ENCODE measurements around the gene KHSRP.
A peak's percentile ranks its signal among the peaks of the same experiment; 100 is the strongest.

The KHSRP gene, protein sequence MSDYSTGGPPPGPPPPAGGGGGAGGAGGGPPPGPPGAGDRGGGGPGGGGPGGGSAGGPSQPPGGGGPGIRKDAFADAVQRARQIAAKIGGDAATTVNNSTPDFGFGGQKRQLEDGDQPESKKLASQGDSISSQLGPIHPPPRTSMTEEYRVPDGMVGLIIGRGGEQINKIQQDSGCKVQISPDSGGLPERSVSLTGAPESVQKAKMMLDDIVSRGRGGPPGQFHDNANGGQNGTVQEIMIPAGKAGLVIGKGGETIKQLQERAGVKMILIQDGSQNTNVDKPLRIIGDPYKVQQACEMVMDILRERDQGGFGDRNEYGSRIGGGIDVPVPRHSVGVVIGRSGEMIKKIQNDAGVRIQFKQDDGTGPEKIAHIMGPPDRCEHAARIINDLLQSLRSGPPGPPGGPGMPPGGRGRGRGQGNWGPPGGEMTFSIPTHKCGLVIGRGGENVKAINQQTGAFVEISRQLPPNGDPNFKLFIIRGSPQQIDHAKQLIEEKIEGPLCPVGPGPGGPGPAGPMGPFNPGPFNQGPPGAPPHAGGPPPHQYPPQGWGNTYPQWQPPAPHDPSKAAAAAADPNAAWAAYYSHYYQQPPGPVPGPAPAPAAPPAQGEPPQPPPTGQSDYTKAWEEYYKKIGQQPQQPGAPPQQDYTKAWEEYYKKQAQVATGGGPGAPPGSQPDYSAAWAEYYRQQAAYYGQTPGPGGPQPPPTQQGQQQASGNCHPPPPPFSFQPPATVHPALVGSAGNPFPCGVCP

DNA sequence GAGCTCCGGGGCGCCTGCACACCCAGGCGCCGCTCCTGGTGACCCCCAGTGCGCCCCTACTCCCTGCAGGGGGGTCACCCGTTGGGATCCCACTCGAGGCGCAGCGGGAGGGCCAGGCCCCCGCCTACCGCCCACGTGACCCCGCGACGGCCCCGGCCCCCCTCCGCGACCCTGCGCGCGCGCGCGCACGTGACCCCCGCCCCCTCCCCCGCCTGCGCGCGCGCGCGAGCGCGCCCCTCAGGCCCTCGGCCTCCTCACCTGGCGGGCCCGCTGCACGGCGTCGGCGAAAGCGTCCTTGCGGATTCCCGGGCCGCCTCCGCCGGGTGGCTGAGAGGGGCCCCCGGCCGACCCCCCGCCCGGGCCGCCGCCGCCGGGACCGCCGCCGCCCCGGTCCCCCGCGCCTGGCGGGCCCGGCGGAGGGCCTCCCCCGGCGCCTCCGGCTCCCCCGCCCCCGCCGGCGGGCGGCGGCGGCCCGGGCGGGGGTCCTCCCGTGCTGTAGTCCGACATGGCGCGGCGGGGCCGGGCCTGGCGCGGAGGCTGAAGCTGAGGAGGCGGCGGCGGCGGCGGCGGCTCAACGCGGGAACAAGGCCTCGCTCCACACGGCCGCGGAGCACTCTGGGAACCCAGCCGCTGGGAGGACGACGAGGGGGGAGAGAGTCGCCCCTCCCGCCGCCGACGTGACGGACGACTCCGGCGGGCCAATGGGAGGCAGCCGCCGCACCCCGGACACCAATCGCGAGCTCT lies at the start of gene KHSRP:
Gene KHSRP (minus strand): TSS at position 617 of the 744 bp plus-strand sequence. CDS start 110 bp downstream, at position 507.
- DNase-seq = peak; percentile 52

DNA sequence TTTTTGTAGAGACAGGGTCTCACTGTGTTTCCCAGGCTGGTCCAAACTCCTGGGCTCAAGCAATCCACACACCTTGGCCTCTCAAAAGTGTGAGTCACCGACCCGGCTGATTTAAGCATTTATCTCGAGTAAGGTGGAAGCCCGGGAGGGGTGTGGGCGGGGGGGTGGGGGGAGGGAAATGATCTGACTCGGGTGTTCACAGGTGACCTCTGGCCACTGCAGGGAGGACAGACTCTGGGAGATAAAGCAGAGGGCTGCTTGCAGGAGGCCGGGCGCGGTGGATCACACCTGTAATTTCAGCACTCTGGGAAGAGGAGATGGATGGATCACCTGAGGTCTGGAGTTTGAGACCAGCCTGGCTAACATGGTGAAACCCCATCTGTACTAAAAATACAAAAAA lies 49.0 kb upstream of the KHSRP start:
- DNase-seq = no peak

DNA sequence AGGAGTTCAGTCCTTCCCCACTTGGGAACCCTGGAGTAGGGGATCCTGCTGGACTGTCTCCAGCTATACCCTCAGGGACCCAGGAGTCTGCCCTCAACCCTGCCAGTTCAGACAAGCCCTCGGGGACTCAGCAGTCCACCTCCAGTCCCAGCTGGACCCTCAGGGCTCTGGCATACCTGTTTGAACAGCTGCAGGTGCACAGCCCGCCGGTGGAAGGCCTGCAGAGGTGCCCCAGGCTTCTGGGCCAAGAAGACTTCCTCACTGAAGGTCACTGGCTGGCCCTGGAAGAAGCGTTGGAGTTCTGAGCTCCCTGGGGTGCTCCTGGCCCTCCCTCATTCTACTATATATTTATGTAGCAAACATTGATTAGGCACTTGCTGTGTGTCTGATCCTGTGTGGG lies 48.1 kb upstream of the KHSRP start:
- DNase-seq = no peak

DNA sequence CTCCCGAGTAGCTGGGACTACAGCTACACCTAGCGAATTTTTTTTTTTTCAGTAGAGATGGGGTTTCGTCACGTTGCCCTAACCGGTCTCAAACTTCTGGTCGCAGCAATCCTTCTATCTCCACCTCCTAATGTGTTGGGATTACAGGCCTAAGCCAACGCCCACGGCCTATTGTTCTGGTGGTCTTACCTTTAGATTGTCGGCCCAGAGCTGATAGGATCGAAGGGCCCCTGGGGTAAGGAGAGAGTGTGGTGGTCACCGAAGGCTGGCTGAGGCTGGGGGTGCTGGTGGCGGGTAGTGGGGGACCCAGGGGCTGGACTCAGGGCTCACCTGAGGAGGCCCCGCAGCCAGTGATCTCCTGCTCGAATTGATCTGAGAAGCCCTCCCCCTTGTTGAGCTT lies 46.5 kb upstream of the KHSRP start:
- DNase-seq = no peak

DNA sequence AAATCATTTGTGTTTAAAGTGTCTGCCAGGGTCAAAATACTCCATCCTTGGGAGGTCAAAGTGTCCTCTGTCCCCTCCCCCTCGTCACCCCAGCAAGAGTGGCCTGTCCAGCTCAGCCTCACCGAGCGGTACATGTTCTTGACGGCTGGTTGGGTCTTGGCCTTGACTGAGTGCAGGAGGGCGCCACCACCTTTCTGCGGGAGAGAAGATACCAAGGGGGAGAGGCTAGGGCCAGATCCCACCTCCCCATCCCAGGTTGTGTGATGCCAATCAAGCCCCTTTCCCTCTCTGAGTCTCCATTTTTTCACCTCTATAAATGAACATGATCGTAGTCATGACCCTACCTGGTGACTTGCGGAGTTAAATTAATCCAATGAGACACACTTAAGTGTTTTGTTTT lies 45.6 kb upstream of the KHSRP start:
- DNase-seq = no peak

DNA sequence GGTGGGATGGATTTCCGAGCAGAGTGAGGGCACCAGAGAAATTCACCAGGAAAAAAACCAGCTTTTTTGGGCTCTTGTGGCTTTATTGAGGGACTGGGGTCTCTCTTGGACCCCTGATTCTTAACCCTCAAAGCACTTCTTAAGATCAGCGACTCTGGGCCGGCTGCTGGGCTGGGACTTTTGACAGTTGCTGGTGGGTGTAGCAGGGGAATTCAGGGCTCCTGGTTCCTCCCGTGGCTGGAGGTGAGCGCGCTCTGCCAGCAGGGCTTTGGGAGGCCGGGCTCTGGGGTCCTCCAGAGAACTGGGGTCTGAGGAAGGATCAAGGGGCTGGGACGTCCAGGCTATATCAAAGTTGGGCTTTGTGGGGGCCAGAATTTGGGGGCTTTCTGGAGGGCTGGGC lies 42.8 kb upstream of the KHSRP start:
- no peak for DNase-seq

DNA sequence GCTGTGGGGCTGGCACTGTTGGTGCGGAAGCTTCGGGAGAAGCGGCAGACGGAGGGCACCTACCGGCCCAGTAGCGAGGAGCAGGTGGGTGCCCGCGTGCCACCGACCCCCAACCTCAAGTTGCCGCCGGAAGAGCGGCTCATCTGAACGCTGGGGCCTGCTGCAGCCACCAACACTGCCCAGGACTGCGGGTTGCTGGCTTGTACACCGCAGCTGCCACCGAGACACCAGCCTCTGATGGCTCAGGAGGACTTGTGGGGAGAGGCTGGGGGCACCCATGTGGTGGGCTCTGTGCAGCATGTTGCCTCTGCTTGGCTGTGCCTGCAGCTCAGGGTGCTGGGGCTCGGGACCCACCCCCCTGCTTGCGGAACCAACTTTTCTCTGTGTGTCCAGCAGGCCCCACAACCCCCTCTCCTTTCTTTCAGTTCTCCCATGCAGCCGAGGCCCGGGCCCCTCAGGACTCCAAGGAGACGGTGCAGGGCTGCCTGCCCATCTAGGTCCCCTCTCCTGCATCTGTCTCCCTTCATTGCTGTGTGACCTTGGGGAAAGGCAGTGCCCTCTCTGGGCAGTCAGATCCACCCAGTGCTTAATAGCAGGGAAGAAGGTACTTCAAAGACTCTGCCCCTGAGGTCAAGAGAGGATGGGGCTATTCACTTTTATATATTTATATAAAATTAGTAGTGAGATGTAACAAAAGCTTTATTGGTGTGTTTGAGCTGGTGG lies 42.1 kb upstream of the KHSRP start:
- DNase-seq = no peak

DNA sequence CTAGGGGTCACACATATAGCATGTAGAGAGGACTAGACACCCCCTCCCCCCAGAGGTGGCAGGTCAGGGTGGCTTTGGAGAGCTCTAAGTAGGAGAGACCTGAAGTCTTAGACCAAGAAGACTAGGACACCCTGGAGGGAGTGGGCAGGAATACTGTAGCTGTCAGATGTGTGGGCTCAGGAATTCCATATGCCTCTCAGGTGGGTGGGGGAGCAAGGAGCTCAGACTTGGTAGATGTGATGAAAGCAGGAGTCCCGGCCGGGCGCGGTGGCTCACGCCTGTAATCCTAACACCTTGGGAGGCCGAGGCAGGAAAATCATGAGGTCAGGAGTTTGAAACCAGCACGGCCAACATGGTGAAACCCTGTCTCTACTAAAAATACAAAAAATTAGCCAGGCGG lies 41.1 kb upstream of the KHSRP start:
- no peak for DNase-seq

DNA sequence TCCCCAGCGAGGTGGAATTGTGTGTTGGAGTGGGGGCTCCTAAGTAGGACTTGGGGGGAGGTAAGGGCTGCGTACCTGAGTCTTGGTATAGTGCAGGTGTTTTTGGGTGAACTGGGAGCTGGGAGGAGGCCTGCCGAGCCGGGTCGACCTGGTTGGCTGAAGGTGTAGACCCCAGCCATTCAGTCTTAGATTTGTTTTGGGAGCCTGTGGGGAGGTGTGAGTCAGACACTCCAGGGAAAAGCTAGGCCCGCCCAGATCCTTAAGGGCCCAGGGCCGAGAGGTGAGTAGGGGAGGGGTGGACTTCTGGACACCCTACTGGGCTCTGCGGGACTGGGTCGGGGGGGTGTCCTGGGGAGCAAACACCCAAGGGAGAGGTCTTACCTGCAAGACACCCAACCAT lies 40.4 kb upstream of the KHSRP start:
- DNase-seq = no peak

DNA sequence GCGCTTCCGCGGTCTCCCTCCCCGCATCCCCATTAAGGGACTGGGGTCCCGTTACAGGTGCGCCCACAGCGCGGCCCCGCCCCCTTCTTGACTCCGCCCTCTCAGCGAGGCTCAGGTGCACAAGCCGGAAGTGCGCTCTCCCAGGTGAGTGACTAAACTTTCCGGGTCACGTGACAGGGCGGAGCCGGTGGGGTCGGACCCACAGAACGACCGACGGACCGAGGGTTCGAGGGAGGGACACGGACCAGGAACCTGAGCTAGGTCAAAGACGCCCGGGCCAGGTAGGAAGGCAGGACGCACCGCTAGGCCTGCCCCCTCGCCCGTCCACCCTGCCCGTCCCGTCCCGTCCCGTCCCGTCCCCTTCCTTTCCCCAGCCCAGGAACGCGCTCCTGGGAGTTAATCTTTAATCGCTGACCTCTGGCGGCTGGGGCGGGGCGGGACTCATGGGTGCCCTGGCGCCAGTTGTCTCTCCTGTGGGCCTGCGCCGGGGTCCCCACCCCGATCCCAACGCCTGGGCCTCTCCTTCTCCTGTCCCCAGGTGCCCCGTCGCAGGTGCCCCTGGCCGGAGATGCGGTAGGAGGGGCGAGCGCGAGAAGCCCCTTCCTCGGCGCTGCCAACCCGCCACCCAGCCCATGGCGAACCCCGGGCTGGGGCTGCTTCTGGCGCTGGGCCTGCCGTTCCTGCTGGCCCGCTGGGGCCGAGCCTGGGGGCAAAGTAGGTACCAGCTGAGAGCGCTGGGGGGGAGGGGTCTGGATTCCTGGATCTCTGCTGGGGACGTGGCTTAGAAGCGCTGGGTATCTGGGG lies 39.7 kb upstream of the KHSRP start, which contains the start of gene CRB3:
Gene CRB3 (plus strand): TSS at position 202 of the 804 bp plus-strand sequence. CDS start 431 bp downstream, at position 633.
- DNase-seq = peak; percentile 58

DNA sequence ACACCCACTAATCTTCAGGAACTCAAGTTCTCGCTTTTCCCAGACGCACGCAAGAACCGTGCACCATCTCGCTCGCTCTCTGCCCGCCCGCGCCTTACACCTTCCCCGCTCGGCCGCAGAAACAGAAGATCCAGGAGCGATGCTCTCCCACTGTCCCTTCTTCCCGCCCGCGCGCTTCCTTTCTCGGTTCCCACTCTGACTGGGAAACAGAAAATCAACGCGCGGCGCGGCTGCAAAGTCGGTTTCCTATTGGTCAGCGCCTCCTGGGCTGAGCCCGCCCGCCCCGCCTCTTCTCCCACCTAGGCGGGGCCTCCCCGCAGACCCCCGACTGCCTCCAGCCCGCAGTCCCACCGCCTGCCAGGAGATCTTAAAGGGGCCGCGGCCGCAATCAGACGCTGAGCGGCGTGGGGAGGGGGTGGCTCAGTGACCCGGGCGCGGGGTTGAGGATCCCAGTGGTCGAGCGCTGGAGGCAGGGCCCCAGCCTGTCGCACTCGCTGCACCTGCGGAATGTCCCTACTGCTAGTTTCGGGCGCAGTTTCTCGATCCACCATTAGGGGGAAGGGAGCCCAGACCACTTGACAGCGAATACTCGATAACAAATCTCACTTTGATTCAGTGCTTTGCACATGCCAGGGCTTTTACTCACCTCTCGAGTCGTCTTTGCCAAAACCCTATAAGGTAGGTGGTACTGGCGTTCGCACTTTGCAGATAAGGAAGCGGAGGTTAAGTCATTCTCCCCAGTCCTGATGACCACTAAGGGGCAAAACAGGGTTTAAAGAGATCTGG lies 35.7 kb upstream of the KHSRP start:
- peak; percentile 98 for DNase-seq

DNA sequence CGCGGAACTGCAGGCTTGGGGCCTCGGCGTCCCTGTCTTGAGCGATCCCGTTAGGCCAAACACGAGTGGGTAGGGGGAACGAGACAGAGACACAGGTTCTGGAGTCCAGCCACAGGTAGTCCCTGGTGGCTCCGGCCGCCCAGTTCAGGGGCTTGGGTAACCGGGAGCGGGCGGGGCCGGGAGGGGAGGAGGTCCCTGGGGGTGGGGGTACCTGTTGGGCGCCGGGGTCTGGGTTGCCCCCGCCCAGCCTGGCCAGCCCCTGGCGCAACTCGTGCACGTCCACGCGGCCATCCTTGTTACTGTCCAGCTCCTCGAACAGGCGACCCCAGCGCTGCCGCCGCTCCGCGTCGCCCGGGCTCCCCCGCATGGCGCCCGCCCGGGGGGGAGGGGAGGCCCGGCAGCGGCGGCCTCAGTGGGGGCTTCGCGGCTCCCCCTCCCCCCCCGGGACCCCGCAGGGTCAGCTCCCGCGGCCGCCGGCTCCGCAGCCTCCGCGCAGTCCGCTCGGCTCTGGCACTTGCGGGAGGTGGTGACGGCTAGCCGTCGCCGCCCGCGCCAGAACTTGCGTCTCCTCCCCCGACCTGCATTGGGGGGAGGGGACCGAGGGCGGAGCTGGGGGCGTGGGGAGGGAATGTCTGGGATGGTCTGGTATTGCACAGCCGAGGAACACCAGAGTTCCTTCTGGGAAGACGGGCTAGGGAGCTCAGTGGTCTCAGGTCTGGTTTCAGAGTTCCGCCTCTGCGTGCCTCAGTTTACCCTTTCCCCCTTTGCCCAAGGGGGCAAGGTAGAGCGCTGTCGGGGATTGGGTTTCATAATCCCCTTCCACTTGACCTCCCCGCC lies 34.9 kb upstream of the KHSRP start, which contains the start of gene SLC25A23:
Gene SLC25A23 (minus strand): TSS at position 531 of the 837 bp plus-strand sequence. CDS start 164 bp downstream, at position 367.
- peak; percentile 65 for DNase-seq

DNA sequence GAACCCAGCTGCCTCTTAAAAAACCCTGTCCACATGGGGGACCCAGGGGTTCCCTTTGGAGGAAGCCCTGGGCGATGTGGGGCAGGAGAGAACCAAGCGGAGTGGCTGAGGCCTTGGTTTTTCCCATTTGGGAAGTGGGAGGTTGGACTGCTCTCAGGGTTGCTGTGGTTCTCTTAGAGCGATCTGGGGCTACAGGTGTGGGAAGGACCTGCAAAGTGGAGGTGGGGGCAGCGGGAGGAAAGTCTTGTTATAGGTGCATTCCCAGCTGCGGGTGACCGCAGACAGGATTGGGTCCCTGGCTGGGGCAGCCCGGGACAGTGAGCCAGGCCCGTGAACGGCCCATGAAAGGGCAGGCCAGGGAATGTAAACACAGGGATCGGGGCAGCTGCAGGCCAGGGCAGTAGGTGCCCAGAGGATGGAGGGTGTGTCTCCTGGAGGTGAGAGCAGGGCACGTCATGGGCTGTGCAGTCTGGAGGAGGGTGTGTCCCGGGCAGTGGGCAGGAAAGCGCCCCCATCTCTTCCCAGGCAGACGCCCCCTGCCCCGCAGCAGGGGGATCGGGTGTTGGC lies 34.2 kb upstream of the KHSRP start:
- no peak for DNase-seq

DNA sequence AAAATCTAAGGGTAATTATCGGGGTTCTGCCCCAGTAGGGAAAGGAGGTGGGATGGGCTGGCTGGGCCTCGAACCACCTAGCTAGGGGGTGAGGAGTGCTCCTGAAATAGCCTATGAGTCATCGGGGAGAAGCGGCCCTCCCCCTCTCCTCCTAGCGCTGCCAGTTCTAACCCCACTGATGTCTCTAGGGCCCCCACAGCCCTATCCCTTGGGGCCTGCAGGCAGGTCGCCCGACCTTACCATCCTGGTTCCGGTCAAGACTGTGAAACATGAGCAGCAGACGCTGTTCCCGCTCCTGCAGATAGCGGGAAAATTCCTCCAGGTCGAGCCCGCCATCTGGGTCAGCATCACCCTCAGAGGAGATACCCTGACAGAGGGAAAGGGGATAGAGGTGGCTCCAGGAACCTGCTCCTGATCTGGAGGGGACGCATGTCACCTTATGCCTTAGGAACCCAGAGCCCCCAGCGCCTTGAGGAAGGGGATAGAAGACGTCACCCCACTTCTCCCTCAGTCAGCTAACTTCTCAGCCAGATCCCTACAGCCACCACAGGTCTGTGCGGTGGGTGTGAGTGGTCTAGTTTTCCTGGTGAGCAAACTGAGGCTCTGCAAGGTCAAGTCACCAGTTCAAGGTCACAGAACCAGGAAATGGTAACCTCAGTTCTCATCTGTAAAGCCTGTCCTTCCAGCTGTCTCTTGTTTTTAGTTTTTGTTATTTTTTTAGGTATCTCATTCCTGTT lies 33.5 kb upstream of the KHSRP start:
- no peak for DNase-seq

DNA sequence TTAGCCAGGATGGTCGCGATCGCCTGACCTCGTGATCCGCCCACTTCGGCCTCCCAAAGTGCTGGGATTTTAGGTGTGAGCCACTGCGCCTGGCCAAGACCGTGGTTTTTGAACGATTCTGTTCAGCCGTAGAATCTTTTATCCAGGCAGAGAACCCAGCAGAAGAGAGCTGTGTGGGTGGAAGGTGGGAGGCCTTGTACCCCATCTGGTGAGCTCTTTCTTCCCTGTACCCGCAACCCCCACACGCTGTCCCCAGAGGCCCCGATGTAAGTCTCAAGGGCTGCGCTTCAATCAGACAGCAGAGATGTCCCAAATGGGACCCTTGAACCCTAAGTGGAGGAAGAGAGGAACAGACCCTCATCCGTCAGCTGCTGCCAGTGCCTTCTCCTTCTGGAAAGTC lies 31.3 kb upstream of the KHSRP start:
- no peak for DNase-seq

DNA sequence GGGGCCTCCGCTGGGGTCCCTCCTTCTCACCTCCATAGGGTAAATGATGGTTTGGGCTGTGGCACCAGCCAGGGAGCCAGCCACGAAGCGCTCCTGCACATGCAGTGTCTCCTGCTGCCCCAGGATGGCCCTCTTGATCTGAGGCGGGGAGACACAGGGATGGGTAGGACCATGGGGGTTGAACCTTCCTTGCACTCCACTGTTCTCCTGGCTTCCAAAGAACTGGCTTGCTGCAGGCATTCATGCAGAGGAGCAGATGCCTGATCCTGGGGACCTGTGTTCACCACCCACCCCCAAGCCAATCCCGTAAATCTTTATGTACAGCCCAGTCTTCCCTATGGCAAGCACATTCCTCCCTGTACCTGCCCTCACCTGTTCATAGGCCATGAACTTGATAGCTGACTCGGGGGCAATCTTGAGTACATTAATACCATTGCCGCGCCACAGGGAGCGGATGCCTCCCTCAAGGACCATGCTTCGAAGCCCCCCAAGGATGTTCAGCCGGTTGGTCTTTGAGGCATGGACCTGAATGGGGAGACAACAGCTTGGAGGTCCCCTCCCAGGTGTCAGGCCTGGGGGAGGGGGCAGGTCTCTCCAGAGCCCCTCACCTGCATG lies 29.4 kb upstream of the KHSRP start:
- DNase-seq = no peak

DNA sequence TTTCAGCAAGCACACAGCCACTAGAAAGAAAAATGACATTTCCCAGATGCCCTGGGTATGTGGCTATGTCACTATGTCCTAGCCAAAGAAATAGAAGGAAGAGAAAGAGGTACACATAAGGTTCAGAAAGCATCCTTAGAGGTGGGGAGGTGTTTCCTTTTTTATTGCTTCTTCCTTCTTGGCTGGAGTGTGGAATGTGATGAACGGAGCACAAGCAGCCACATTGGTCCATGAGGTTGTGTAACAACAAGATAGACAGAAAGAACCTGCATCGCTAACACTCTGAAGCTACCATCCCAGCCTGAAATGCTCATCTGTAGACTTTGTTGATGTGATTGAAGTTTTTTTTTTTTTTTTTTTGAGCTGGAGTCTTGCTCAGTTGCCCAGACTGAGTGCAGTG lies 28.3 kb upstream of the KHSRP start:
- no peak for DNase-seq

DNA sequence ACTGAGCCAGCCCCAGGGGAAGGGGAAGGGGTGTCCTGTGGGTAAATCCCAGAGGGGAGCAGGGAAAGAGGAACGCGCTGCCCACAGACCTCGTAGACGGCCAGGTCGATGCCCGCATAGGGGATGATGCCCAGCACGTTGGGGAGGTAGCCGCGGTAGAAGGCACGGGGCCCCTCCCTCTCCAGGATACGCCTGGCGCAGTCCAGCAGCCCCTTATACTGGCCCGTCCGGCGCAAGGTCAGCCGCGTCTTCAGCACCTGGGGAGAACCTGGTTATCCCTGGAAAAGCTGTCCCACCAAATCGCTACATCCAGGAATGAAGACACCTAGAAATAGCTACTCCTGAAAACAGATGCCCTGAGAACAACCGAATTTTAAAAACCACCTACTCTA lies 27.6 kb upstream of the KHSRP start:
- no peak for DNase-seq
